GF-D8 (cell line): Measurements from ENCODE around the gene PAQR8.
"Not testable (repeated sequence)": the region's sequence is repeated elsewhere in the genome, so short reads cannot be mapped to it uniquely, and the experiment has no call there.

ENCODE experiments used
- DNase-seq: peaks from one replicate; lab custom pipeline; 2025; lab: John Stamatoyannopoulos, UW

The PAQR8 gene

GRCh38 chr6:52410979-52411378, 49.0 kb downstream of the PAQR8 start:
- DNase-seq = no peak

GRCh38 chr6:52411911-52412310, 50.0 kb downstream of the PAQR8 start:
- no peak for DNase-seq

- no peak for DNase-seq
Measured at GRCh38 chr6:52415333-52415732, 53.4 kb downstream of the PAQR8 start.

- no peak for DNase-seq
Measured at GRCh38 chr6:52415917-52416628, 54.1 kb downstream of the PAQR8 start.

GRCh38 chr6:52416629-52417151, 54.7 kb downstream of the PAQR8 start:
- DNase-seq = no peak

GRCh38 chr6:52417675-52418111, 55.7 kb downstream of the PAQR8 start:
- DNase-seq = no peak

GRCh38 chr6:52418606-52419005, 56.7 kb downstream of the PAQR8 start:
- DNase-seq = no peak

- peak; percentile 85 for DNase-seq
Measured at GRCh38 chr6:52419809-52420667, 58.1 kb downstream of the PAQR8 start, which contains the start of gene EFHC1. TSS of gene EFHC1 (plus strand) at chr6:52420342. CDS start at chr6:52420411, 69 bp downstream.

- no peak for DNase-seq
Measured at GRCh38 chr6:52420668-52421358, 58.9 kb downstream of the PAQR8 start.

GRCh38 chr6:52422156-52422555, 60.2 kb downstream of the PAQR8 start:
- DNase-seq = no peak

- DNase-seq = no peak
Measured at GRCh38 chr6:52423448-52423847, 61.5 kb downstream of the PAQR8 start.

GRCh38 chr6:52423971-52424381, 62.0 kb downstream of the PAQR8 start:
- DNase-seq = no peak

GRCh38 chr6:52424513-52424912, 62.6 kb downstream of the PAQR8 start:
- no peak for DNase-seq

- no peak for DNase-seq
Measured at GRCh38 chr6:52426667-52427066, 64.7 kb downstream of the PAQR8 start.

GRCh38 chr6:52433294-52433693, 71.3 kb downstream of the PAQR8 start:
- DNase-seq = not testable (repeated sequence)

- no peak for DNase-seq
Measured at GRCh38 chr6:52435345-52435744, 73.4 kb downstream of the PAQR8 start.

GRCh38 chr6:52438926-52439325, 77.0 kb downstream of the PAQR8 start:
- no peak for DNase-seq

- DNase-seq = no peak
Measured at GRCh38 chr6:52454556-52454955, 92.6 kb downstream of the PAQR8 start.

GRCh38 chr6:52457096-52457495, 95.1 kb downstream of the PAQR8 start:
- no peak for DNase-seq
